Measurements from ENCODE around the gene RPS6KA5.
"Not testable (repeated sequence)": the region's sequence is repeated elsewhere in the genome, so short reads cannot be mapped to it uniquely, and the experiment has no call there.

GRCh38 chr14:91087470-91087869 is 27.0 kb upstream of the RPS6KA5 start:
- not testable (repeated sequence) for TF ChIP-seq CTCF (IDR thresholded peaks at IDR 0.05); EZH2 (IDR thresholded peaks at IDR 0.05; ENCODE audit: borderline replicate concordance, insufficient read depth, low read depth, low read length, poor library complexity, severe bottlenecking)
